Measurements from ENCODE around the gene TGM4. TPM values are rescaled to one million over a fixed set of nuclear protein-coding genes. Genes with fewer than 3 reads are reported as not detected.
"Not testable (repeated sequence)": the region's sequence is repeated elsewhere in the genome, so short reads cannot be mapped to it uniquely, and the experiment has no call there.

The TGM4 gene
- total and polyA plus RNA-seq, 2 experiments from 2014 or later: not detected

GRCh38 chr3:44948239-44948638 lies 73.8 kb downstream of the TGM4 start:
- no peak for DNase-seq (ENCODE audit: low spot score)
- Mint-ChIP-seq H3K27me3 (ENCODE audit: insufficient read depth, low read depth, poor library complexity) (peaks cover 2% of the 10 kb centered on the region), H3K36me3 (ENCODE audit: low read depth) (peaks cover 4% of the 10 kb centered on the region), H3K27ac (no peak overlapping the region), H3K9me3 (no peaks in the 10 kb centered on the region), H3K4me3 (no peak overlapping the region), H3K4me1 (peaks cover 17% of the 10 kb centered on the region)
- Histone ChIP-seq H3K9me2 (ENCODE audit: insufficient read depth) (no peaks in the 10 kb centered on the region), H3F3A (replicated peaks; ENCODE audit: low read depth) (no peaks in the 10 kb centered on the region; the same call in 1 of the 2 replicates), H3K79me2 (replicated peaks; ENCODE audit: insufficient read depth) (peaks cover 15% of the 10 kb centered on the region), H2AFZ (no peak overlapping the region), H3K27me3 (ENCODE audit: insufficient read depth) (no peaks in the 10 kb centered on the region), H3K4me3 (no peak overlapping the region), H4K20me1 (replicated peaks; ENCODE audit: insufficient read depth) (peaks cover 11% of the 10 kb centered on the region), H3K27ac (ENCODE audit: low read depth) (no peak overlapping the region), H3K4me1 (ENCODE audit: insufficient read depth) (peaks cover 18% of the 10 kb centered on the region), H3K36me3 (ENCODE audit: insufficient read depth) (0 out of 2 replicates have a peak, but pooled peaks cover 4% of the 10 kb centered on the region), H3K4me2 (no peak overlapping the region)
- no peak for ATAC-seq
- TF ChIP-seq ZNF114 (CRISPR knock-in tag; IDR thresholded peaks at IDR 0.05): no peak

- H3K27me3 ChIP-seq (ENCODE audit: insufficient read depth); H2AFZ ChIP-seq; H3K36me3 ChIP-seq (ENCODE audit: insufficient read depth); H3K4me3 Mint-ChIP-seq; DNase-seq (ENCODE audit: low spot score); H3K27ac Mint-ChIP-seq; H3K9me3 Mint-ChIP-seq; H3K27me3 Mint-ChIP-seq (ENCODE audit: insufficient read depth, low read depth, poor library complexity); H3K4me3 ChIP-seq; H3K9me2 ChIP-seq (ENCODE audit: insufficient read depth); ATAC-seq; H3F3A ChIP-seq (replicated peaks; ENCODE audit: low read depth); H3K36me3 Mint-ChIP-seq (ENCODE audit: low read depth): not testable (repeated sequence)
- peak overlapping the region; percentile 51 for H3K27ac ChIP-seq (ENCODE audit: low read depth)
- peaks cover 18% of the 10 kb centered on the region for H3K4me1 ChIP-seq (ENCODE audit: insufficient read depth)
- peaks cover 17% of the 10 kb centered on the region for H3K4me1 Mint-ChIP-seq
- H3K4me2 ChIP-seq: 0 out of 2 replicates have a peak overlapping the region, but pooled peaks have one; percentile 39
- peaks cover 18% of the 10 kb centered on the region for H4K20me1 ChIP-seq (replicated peaks; ENCODE audit: insufficient read depth)
- peaks cover 15% of the 10 kb centered on the region for H3K79me2 ChIP-seq (replicated peaks; ENCODE audit: insufficient read depth)
Measured at GRCh38 chr3:44949770-44950169, 75.4 kb downstream of the TGM4 start.

- Histone ChIP-seq H3K27me3 (ENCODE audit: insufficient read depth) (no peaks in the 10 kb centered on the region), H3K27ac (ENCODE audit: low read depth) (peak overlapping the region; percentile 51), H3K4me1 (ENCODE audit: insufficient read depth) (peaks cover 18% of the 10 kb centered on the region), H3K36me3 (ENCODE audit: insufficient read depth) (0 out of 2 replicates have a peak, but pooled peaks cover 2% of the 10 kb centered on the region), H3K4me2 (peak overlapping the region; percentile 39; the same call in 1 of the 2 replicates), H3K9me2 (ENCODE audit: insufficient read depth) (no peaks in the 10 kb centered on the region), H3K79me2 (replicated peaks; ENCODE audit: insufficient read depth) (peaks cover 18% of the 10 kb centered on the region), H2AFZ (no peak overlapping the region), H3F3A (replicated peaks; ENCODE audit: low read depth) (no peaks in the 10 kb centered on the region; the same call in 1 of the 2 replicates), H3K4me3 (no peak overlapping the region), H4K20me1 (replicated peaks; ENCODE audit: insufficient read depth) (peaks cover 21% of the 10 kb centered on the region)
- H3K27me3 Mint-ChIP-seq (ENCODE audit: insufficient read depth, low read depth, poor library complexity): peaks cover 2% of the 10 kb centered on the region
- DNase-seq (ENCODE audit: low spot score) (peak; percentile 48), ATAC-seq (peak; percentile 88)
- no peaks in the 10 kb centered on the region; the same call in 2 of the 3 replicates for H3K36me3 Mint-ChIP-seq (ENCODE audit: low read depth)
- H3K27ac Mint-ChIP-seq: peak overlapping the region; percentile 36; the same call in 1 of the 2 replicates
- peaks cover 17% of the 10 kb centered on the region for H3K4me1 Mint-ChIP-seq
- H3K4me3 Mint-ChIP-seq: no peak overlapping the region; the same call in 2 of the 3 replicates
- no peaks in the 10 kb centered on the region for H3K9me3 Mint-ChIP-seq
- no peak for TF ChIP-seq ZNF462 (CRISPR knock-in tag; IDR thresholded peaks at IDR 0.05)
- no peak for TF ChIP-seq ZNF114 (CRISPR knock-in tag; IDR thresholded peaks at IDR 0.05)
- TF ChIP-seq CREB1 (CRISPR knock-in tag; IDR thresholded peaks at IDR 0.05; ENCODE audit: low read depth): no peak
- no peak for TF ChIP-seq EZH2phosphoT487 (IDR thresholded peaks at IDR 0.05; ENCODE audit: unreplicated experiment)
- no peak for TF ChIP-seq JUNB (IDR thresholded peaks at IDR 0.05; ENCODE audit: unreplicated experiment)
- no peak for TF ChIP-seq ETS1 (IDR thresholded peaks at IDR 0.05)
- no peak for TF ChIP-seq CTCF (conservative IDR thresholded peaks at IDR 0.05; ENCODE audit: low read depth in 2 of 2)
Measured at GRCh38 chr3:44950275-44950734, 75.9 kb downstream of the TGM4 start.
